ENCODE measurements around the gene MYO1B.

MYO1B gene

GRCh38 chr2:191376981-191377629 is 131.9 kb downstream of the MYO1B start:
- H3K4me3 ChIP-seq: peak overlapping the region; percentile 27; the same call in 1 of the 2 replicates
- TF ChIP-seq EZH2 (IDR thresholded peaks at IDR 0.05) (no peak), POLR2AphosphoS5 (IDR thresholded peaks at IDR 0.05; ENCODE audit: borderline replicate concordance, low read depth, low read length) (peak; percentile 24; the same call in 1 of the 2 replicates)
- peak; percentile 69 for DNase-seq (ENCODE audit: low read depth, low spot score)

GRCh38 chr2:191379375-191379774 is 134.2 kb downstream of the MYO1B start:
- TF ChIP-seq POLR2AphosphoS5 (IDR thresholded peaks at IDR 0.05; ENCODE audit: borderline replicate concordance, low read depth, low read length) (no peak), FOXP2 (optimal IDR thresholded peaks at IDR 0.05; ENCODE audit: control extremely low read depth, extremely low read length, insufficient read depth) (no peak), EZH2 (IDR thresholded peaks at IDR 0.05) (no peak)
- Histone ChIP-seq H3K9ac (ENCODE audit: insufficient read length) (no peak overlapping the region), H3K27ac (no peak overlapping the region), H3K9me3 (ENCODE audit: low read depth, low read length) (no peaks in the 10 kb centered on the region), H3K36me3 (ENCODE audit: insufficient read depth, low read length) (no peaks in the 10 kb centered on the region), H3K4me3 (no peak overlapping the region)
- DNase-seq (ENCODE audit: low read depth, low spot score): no peak

More at GRCh38 chr2:191376981-191377629, 131.9 kb downstream of the MYO1B start:
- H3K27ac ChIP-seq: peak overlapping the region; percentile 81; the same call in 1 of the 2 replicates
- no peaks in the 10 kb centered on the region for H3K9me3 ChIP-seq (ENCODE audit: low read depth, low read length)
- H3K9ac ChIP-seq (ENCODE audit: insufficient read length): no peak overlapping the region
- H3K36me3 ChIP-seq (ENCODE audit: insufficient read depth, low read length): no peaks in the 10 kb centered on the region

- H3K9me3 ChIP-seq (ENCODE audit: low read depth, low read length): no peaks in the 10 kb centered on the region
- H3K27ac ChIP-seq: no peak overlapping the region
- H3K9ac ChIP-seq (ENCODE audit: insufficient read length): no peak overlapping the region
- TF ChIP-seq FOXP2 (optimal IDR thresholded peaks at IDR 0.05; ENCODE audit: control extremely low read depth, extremely low read length, insufficient read depth): no peak
- no peak for TF ChIP-seq EZH2 (IDR thresholded peaks at IDR 0.05)
- TF ChIP-seq POLR2AphosphoS5 (IDR thresholded peaks at IDR 0.05; ENCODE audit: borderline replicate concordance, low read depth, low read length): no peak
- no peak overlapping the region for H3K4me3 ChIP-seq
- no peak for DNase-seq (ENCODE audit: low read depth, low spot score)
- H3K36me3 ChIP-seq (ENCODE audit: insufficient read depth, low read length): peaks cover 3% of the 10 kb centered on the region; the same call in 1 of the 2 replicates
These were observed 137.6 kb downstream of the MYO1B start for GRCh38 chr2:191382801-191383200.

GRCh38 chr2:191383486-191383885 is 138.3 kb downstream of the MYO1B start:
- Histone ChIP-seq H3K9ac (ENCODE audit: insufficient read length) (no peak overlapping the region), H3K36me3 (ENCODE audit: insufficient read depth, low read length) (peaks cover 3% of the 10 kb centered on the region; the same call in 1 of the 2 replicates), H3K27ac (no peak overlapping the region), H3K4me3 (no peak overlapping the region), H3K9me3 (ENCODE audit: low read depth, low read length) (no peaks in the 10 kb centered on the region)
- DNase-seq (ENCODE audit: low read depth, low spot score): no peak
- TF ChIP-seq FOXP2 (optimal IDR thresholded peaks at IDR 0.05; ENCODE audit: control extremely low read depth, extremely low read length, insufficient read depth) (no peak), EZH2 (IDR thresholded peaks at IDR 0.05) (no peak), POLR2AphosphoS5 (IDR thresholded peaks at IDR 0.05; ENCODE audit: borderline replicate concordance, low read depth, low read length) (no peak)

- TF ChIP-seq FOXP2 (optimal IDR thresholded peaks at IDR 0.05; ENCODE audit: control extremely low read depth, extremely low read length, insufficient read depth) (no peak), POLR2AphosphoS5 (IDR thresholded peaks at IDR 0.05; ENCODE audit: borderline replicate concordance, low read depth, low read length) (no peak), EZH2 (IDR thresholded peaks at IDR 0.05) (no peak)
- no peak for DNase-seq (ENCODE audit: low read depth, low spot score)
- Histone ChIP-seq H3K36me3 (ENCODE audit: insufficient read depth, low read length) (peaks cover 3% of the 10 kb centered on the region; the same call in 1 of the 2 replicates), H3K27ac (no peak overlapping the region), H3K9me3 (ENCODE audit: low read depth, low read length) (no peaks in the 10 kb centered on the region), H3K4me3 (no peak overlapping the region), H3K9ac (ENCODE audit: insufficient read length) (no peak overlapping the region)
These were observed 139.6 kb downstream of the MYO1B start for GRCh38 chr2:191384829-191385228.

- Histone ChIP-seq H3K36me3 (ENCODE audit: insufficient read depth, low read length) (peaks cover 3% of the 10 kb centered on the region; the same call in 1 of the 2 replicates), H3K4me3 (no peak overlapping the region), H3K9me3 (ENCODE audit: low read depth, low read length) (no peaks in the 10 kb centered on the region), H3K9ac (ENCODE audit: insufficient read length) (no peak overlapping the region), H3K27ac (no peak overlapping the region)
- TF ChIP-seq FOXP2 (optimal IDR thresholded peaks at IDR 0.05; ENCODE audit: control extremely low read depth, extremely low read length, insufficient read depth): no peak
- no peak for TF ChIP-seq EZH2 (IDR thresholded peaks at IDR 0.05)
- TF ChIP-seq POLR2AphosphoS5 (IDR thresholded peaks at IDR 0.05; ENCODE audit: borderline replicate concordance, low read depth, low read length): no peak
- no peak for DNase-seq (ENCODE audit: low read depth, low spot score)
These were observed 140.4 kb downstream of the MYO1B start for GRCh38 chr2:191385416-191386160.

GRCh38 chr2:191386938-191387536 is 141.8 kb downstream of the MYO1B start:
- no peak for DNase-seq (ENCODE audit: low read depth, low spot score)
- Histone ChIP-seq H3K9me3 (ENCODE audit: low read depth, low read length) (no peaks in the 10 kb centered on the region), H3K9ac (ENCODE audit: insufficient read length) (no peak overlapping the region), H3K4me3 (no peak overlapping the region), H3K27ac (no peak overlapping the region), H3K36me3 (ENCODE audit: insufficient read depth, low read length) (peaks cover 8% of the 10 kb centered on the region; the same call in 1 of the 2 replicates)
- no peak for TF ChIP-seq FOXP2 (optimal IDR thresholded peaks at IDR 0.05; ENCODE audit: control extremely low read depth, extremely low read length, insufficient read depth)

GRCh38 chr2:191389288-191389687 is 144.1 kb downstream of the MYO1B start:
- Histone ChIP-seq H3K27ac (no peak overlapping the region), H3K4me3 (no peak overlapping the region), H3K9ac (ENCODE audit: insufficient read length) (no peak overlapping the region), H3K36me3 (ENCODE audit: insufficient read depth, low read length) (peaks cover 16% of the 10 kb centered on the region; the same call in 1 of the 2 replicates), H3K9me3 (ENCODE audit: low read depth, low read length) (no peaks in the 10 kb centered on the region)
- TF ChIP-seq EZH2 (IDR thresholded peaks at IDR 0.05): no peak
- no peak for TF ChIP-seq POLR2AphosphoS5 (IDR thresholded peaks at IDR 0.05; ENCODE audit: borderline replicate concordance, low read depth, low read length)
- TF ChIP-seq FOXP2 (optimal IDR thresholded peaks at IDR 0.05; ENCODE audit: control extremely low read depth, extremely low read length, insufficient read depth): no peak
- no peak for DNase-seq (ENCODE audit: low read depth, low spot score)
